B cell (primary cell): ENCODE measurements around the gene NSF. TPM values are rescaled to one million over a fixed set of nuclear protein-coding genes. Genes with fewer than 3 reads are reported as not detected.

Experiments used
- ATAC-seq: fragments of 200-7000 bp; cut with Tn5 transposase; one replicate; pipeline ENCODE4 v1.10.0; 2021; ENCODE audit warnings: low read depth, mild to moderate bottlenecking, moderate number of reproducible peaks, moderate library complexity
- CTCF ChIA-PET: fragments of 350-600 bp; sonication (Branson Sonifier 250); formaldehyde crosslinking; loops from one replicate; lab custom pipeline; 2021; ENCODE audit warnings: antibody characterized with exemption, inconsistent platforms; lab: Charles Lee
- POLR2A ChIA-PET: fragments of 350-600 bp; sonication (Branson Sonifier 250); formaldehyde crosslinking; loops from one replicate; lab custom pipeline; 2021; ENCODE audit warnings: antibody characterized with exemption; lab: Charles Lee
- DNase-seq: peaks from one replicate; pipeline ENCODE4 v3.0.0; 2013
- H2AFZ ChIP-seq: 2 replicates; pipeline ENCODE4 v1.6.1; 2012; ENCODE audit warnings: mild to moderate bottlenecking, low read depth, low read length; ENCODE audit not compliant: insufficient read depth, poor library complexity, severe bottlenecking
- H3K27ac ChIP-seq, 2 donors: 1 replicate in 1 of 2; 2 replicates in 1 of 2; pipeline ENCODE4 v1.5.1; 2012 to 2013; ENCODE audit warnings: low read length in 2 of 2, mild to moderate bottlenecking in 2 of 2, moderate library complexity in 1 of 2
- H3K27me3 ChIP-seq, 4 experiments: fragments of 200-600 bp in 1 of 4; sonication (generic) in 1 of 4; replicated peaks in 1 of 4; 1 replicate in 2 of 4; 2 replicates in 2 of 4; pipeline versions ENCODE4 v1.6.1 to v1.7.0; 2013 to 2016; ENCODE audit warnings: low read length in 3 of 4, mild to moderate bottlenecking in 2 of 4, mixed read lengths in 1 of 4, moderate library complexity in 1 of 4; ENCODE audit not compliant: insufficient read depth in 4 of 4, control insufficient read depth in 3 of 4; ENCODE audit errors: control extremely low read depth in 1 of 4
- H3K36me3 ChIP-seq, 2 experiments: replicated peaks in 1 of 2; 1 replicate in 1 of 2; 2 replicates in 1 of 2; pipeline versions ENCODE4 v1.6.1 to v1.7.1; 2013; ENCODE audit warnings: low read length in 1 of 2; ENCODE audit not compliant: insufficient read depth in 2 of 2, control insufficient read depth in 1 of 2; ENCODE audit errors: control extremely low read depth in 1 of 2, extremely low read depth in 1 of 2
- H3K4me1 ChIP-seq, 2 donors: fragments of 200-600 bp in 1 of 2; sonication (generic) in 1 of 2; 1 replicate in 1 of 2; 2 replicates in 1 of 2; pipeline versions ENCODE4 v1.5.1 to v1.6.1; 2013 to 2017; ENCODE audit warnings: low read length in 2 of 2; ENCODE audit not compliant: control insufficient read depth in 2 of 2, insufficient read depth in 2 of 2
- H3K4me2 ChIP-seq: replicated peaks from 2 replicates; pipeline ENCODE3; 2012; ENCODE audit warnings: mild to moderate bottlenecking, low read depth, low read length; ENCODE audit not compliant: poor library complexity, severe bottlenecking
- H3K4me3 ChIP-seq, 5 experiments: fragments of 200-600 bp in 1 of 5; sonication (generic) in 1 of 5; 1 replicate in 3 of 5; 2 replicates in 2 of 5; pipeline versions ENCODE4 v1.5.1 to v1.7.0; 2011 to 2016; ENCODE audit warnings: low read length in 4 of 5, mild to moderate bottlenecking in 4 of 5, low read depth in 2 of 5, control low read depth in 1 of 5, moderate library complexity in 1 of 5; ENCODE audit not compliant: insufficient read depth in 1 of 5; ENCODE audit errors: control extremely low read depth in 1 of 5, extremely low read depth in 1 of 5
- H3K79me2 ChIP-seq: fragments of 200-600 bp; sonication (generic); one replicate; pipeline ENCODE4 v1.6.0; 2016; ENCODE audit warnings: low read length; ENCODE audit not compliant: control insufficient read depth, insufficient read depth
- H3K9ac ChIP-seq: fragments of 200-600 bp; sonication (generic); 2 replicates; pipeline ENCODE4 v1.6.1; 2017; ENCODE audit warnings: mild to moderate bottlenecking, low read length, moderate library complexity
- H3K9me3 ChIP-seq, 3 donors: one replicate each; pipeline versions ENCODE4 v1.6.1 to v1.7.1; 2013; ENCODE audit warnings: low read length in 2 of 3; ENCODE audit not compliant: control insufficient read depth in 2 of 3, insufficient read depth in 1 of 3; ENCODE audit errors: control extremely low read depth in 1 of 3
- H4K20me1 ChIP-seq: 2 replicates; pipeline ENCODE4 v1.6.0; 2012; ENCODE audit warnings: mild to moderate bottlenecking, low read length; ENCODE audit not compliant: insufficient read depth, control insufficient read depth, poor library complexity, severe bottlenecking
- H3K27ac Mint-ChIP-seq: one replicate; pipeline ENCODE4 v1.8.0; 2021; ENCODE audit warnings: mixed read lengths
- H3K27me3 Mint-ChIP-seq: one replicate; pipeline ENCODE4 v1.8.0; 2021; ENCODE audit warnings: mixed read lengths
- H3K4me1 Mint-ChIP-seq: one replicate; pipeline ENCODE4 v1.8.0; 2021; ENCODE audit warnings: mixed read lengths
- H3K4me3 Mint-ChIP-seq: one replicate; pipeline ENCODE4 v1.8.0; 2021; ENCODE audit warnings: mixed read lengths
- H3K9me3 Mint-ChIP-seq: one replicate; pipeline ENCODE4 v1.8.0; 2022; ENCODE audit warnings: mixed read lengths; ENCODE audit not compliant: insufficient read depth
- CTCF ChIP-seq: fragments of 200-600 bp; IDR thresholded peaks from one replicate; pipeline ENCODE4 v1.8.0; 2022; ENCODE audit warnings: antibody characterized with exemption, mild to moderate bottlenecking
- EZH2 ChIP-seq: IDR thresholded peaks from 2 replicates; pipeline ENCODE4 v1.6.1; 2012; ENCODE audit warnings: borderline replicate concordance, low read depth, mild to moderate bottlenecking, moderate library complexity, low read length; ENCODE audit not compliant: insufficient read depth, poor library complexity, severe bottlenecking
- WGBS: methylation state at CpG from one replicate; pipeline ENCODE4 v1.1.5; 2013; ENCODE audit warnings: missing lambda C conversion rate; ENCODE audit not compliant: insufficient coverage; 5-methylcytosine and 5-hydroxymethylcytosine counted together
- intact Hi-C: fragments of 100-400 bp; cut with micrococcal nuclease; formaldehyde crosslinking; loops from one replicate; pipeline ENCODE4 v1.10.0; 2022
- polyA plus RNA-seq: library from polyadenylated mRNA; depleted of rRNA; stranded (reverse); fragments of >200 nt; gene quantifications from 2 replicates; pipeline ENCODE4 v1.2.3, GENCODE V29; 2012
- total RNA-seq, 2 donors: library from RNA; stranded (reverse); fragments of 120-200 nt in 1 of 2; gene quantifications; 1 replicate in 1 of 2; 2 replicates in 1 of 2; pipeline versions ENCODE4 v1.2.3 to v1.2.4, GENCODE V29; 2013 to 2022

NSF gene
- total and polyA plus RNA-seq, 2 donors (not counting 1 experiment from before 2014, with no cell fraction given) = 10.9 to 91.0 TPM

- Histone ChIP-seq H4K20me1 (no peaks in the 10 kb centered on the region), H3K27ac (no peak overlapping the region), H3K79me2 (no peaks in the 10 kb centered on the region), H3K27me3 (peaks cover 0 to 13% (median 0%) of the 10 kb centered on the region in 4 experiments), H3K4me2 (no peak overlapping the region), H3K9me3 (peaks cover 0 to 17% (median 4%) of the 10 kb centered on the region in 3 donors), H3K4me3 (no peak overlapping the region), H3K36me3 (no peaks in the 10 kb centered on the region), H2AFZ (no peak overlapping the region), H3K9ac (no peak overlapping the region), H3K4me1 (peaks cover 0 to 6% of the 10 kb centered on the region in 2 donors)
- no peak overlapping the region for H3K27ac Mint-ChIP-seq
- H3K27me3 Mint-ChIP-seq = peaks cover 10% of the 10 kb centered on the region
- no peaks in the 10 kb centered on the region for H3K9me3 Mint-ChIP-seq
- TF ChIP-seq CTCF (no peak), EZH2 (no peak)
- DNase-seq (no peak), ATAC-seq (no peak)
- WGBS = 93% methylated on average over 4 of the region's 7 CpGs
- H3K4me3 Mint-ChIP-seq = no peak overlapping the region
- intact Hi-C loops = no loop called here
- H3K4me1 Mint-ChIP-seq = peaks cover under 1% of the 10 kb centered on the region
- CTCF ChIA-PET = no interaction called here
- POLR2A ChIA-PET = interaction anchor here (0.5 kb wide), 1 partner anchor 327 kb away, joined by 7 read pairs; no protein-coding TSS in a partner anchor
Measured at GRCh38 chr17:46785696-46786095, 195.2 kb downstream of the NSF start.

GRCh38 chr17:46787478-46787877, 197.0 kb downstream of the NSF start:
- Mint-ChIP-seq H3K27ac (no peak overlapping the region), H3K9me3 (no peaks in the 10 kb centered on the region), H3K4me1 (no peaks in the 10 kb centered on the region), H3K4me3 (no peak overlapping the region), H3K27me3 (peaks cover 25% of the 10 kb centered on the region)
- intact Hi-C loops = no loop called here
- no peak overlapping the region for H2AFZ ChIP-seq
- WGBS = 97% methylated on average over 13 of the region's 13 CpGs
- TF ChIP-seq CTCF = no peak
- DNase-seq (no peak), ATAC-seq (no peak)
- no peaks in the 10 kb centered on the region for H3K36me3 ChIP-seq
- peaks cover 0 to 17% (median 4%) of the 10 kb centered on the region in 3 donors for H3K9me3 ChIP-seq
- ChIA-PET CTCF (no interaction called here), POLR2A (no interaction called here)
- no peak overlapping the region for H3K9ac ChIP-seq
- H3K4me3 ChIP-seq = no peak overlapping the region
- no peak overlapping the region for H3K4me2 ChIP-seq
- H3K27ac ChIP-seq = no peak overlapping the region
- no peaks in the 10 kb centered on the region for H3K79me2 ChIP-seq
- H3K27me3 ChIP-seq = peaks cover 0 to 15% (median 0%) of the 10 kb centered on the region in 4 experiments
- no peaks in the 10 kb centered on the region for H4K20me1 ChIP-seq
- H3K4me1 ChIP-seq = no peaks in the 10 kb centered on the region
